Activated gamma-delta T cell treated with Interleukin-2 at 50 U/mL for 16 hours (primary cell): Measurements from ENCODE around the gene ACAA2.

ENCODE experiments used
- DNase-seq: peaks from one replicate; pipeline ENCODE4 v3.0.0-alpha.2; 2020

The ACAA2 gene

GRCh38 chr18:49738721-49739120 lies 74.6 kb downstream of the ACAA2 start:
- no peak for DNase-seq

- no peak for DNase-seq
These were observed 78.5 kb downstream of the ACAA2 start for GRCh38 chr18:49734836-49735235.

- DNase-seq = no peak
These were observed 79.3 kb downstream of the ACAA2 start for GRCh38 chr18:49733896-49734585.

- DNase-seq = no peak
These were observed 80.0 kb downstream of the ACAA2 start for GRCh38 chr18:49733321-49733720.
